Kidney (tissue), 14 donors: ENCODE results near the gene PDCD10. TPM values are rescaled to one million over a fixed set of nuclear protein-coding genes. Genes with fewer than 3 reads are reported as not detected.
A peak's percentile ranks its signal among the peaks of the same experiment; 100 is the strongest.

Experiments
- DNase-seq, 5 donors: peaks; one replicate each; pipeline ENCODE4 v3.0.0-alpha.2; 2013 to 2020
- FAIRE-seq: peaks from 2 replicates; lab custom pipeline; 2012; peaks lifted over from hg19 to GRCh38; lab: Jason Lieb, UNC
- H3K27ac ChIP-seq, 2 donors: one replicate each; pipeline ENCODE4 v1.7.0; 2013; ENCODE audit warnings: low read depth in 2 of 2, low read length in 2 of 2, inconsistent platforms in 1 of 2
- H3K27me3 ChIP-seq: one replicate; pipeline ENCODE4 v1.7.1; 2013; ENCODE audit warnings: low read length, inconsistent platforms; ENCODE audit not compliant: control insufficient read depth, insufficient read depth
- H3K36me3 ChIP-seq, 3 donors: one replicate each; pipeline versions ENCODE4 v1.7.0 to v1.7.1; 2013; ENCODE audit warnings: low read length in 3 of 3, control low read depth in 1 of 3, inconsistent platforms in 1 of 3; ENCODE audit not compliant: insufficient read depth in 3 of 3, control insufficient read depth in 2 of 3
- H3K4me1 ChIP-seq, 3 donors: one replicate each; pipeline versions ENCODE4 v1.7.0 to v1.7.1; 2013; ENCODE audit warnings: low read length in 3 of 3, inconsistent platforms in 1 of 3, low read depth in 1 of 3; ENCODE audit not compliant: control insufficient read depth in 2 of 3, insufficient read depth in 2 of 3
- H3K4me3 ChIP-seq, 3 donors: one replicate each; pipeline versions ENCODE4 v1.7.0 to v1.8.1; 2013; ENCODE audit warnings: low read length in 3 of 3, control low read depth in 1 of 3, inconsistent platforms in 1 of 3
- H3K9ac ChIP-seq, 3 donors: one replicate each; pipeline versions ENCODE4 v1.7.0 to v1.7.1; 2013; ENCODE audit warnings: low read length in 3 of 3, control low read depth in 1 of 3, inconsistent platforms in 1 of 3
- H3K9me3 ChIP-seq, 3 donors: one replicate each; pipeline versions ENCODE4 v1.7.0 to v1.7.1; 2013; ENCODE audit warnings: low read length in 3 of 3, control low read depth in 1 of 3, inconsistent platforms in 1 of 3; ENCODE audit not compliant: control insufficient read depth in 2 of 3, insufficient read depth in 1 of 3
- intact Hi-C: fragments of 100-400 bp; cut with DNase I; formaldehyde crosslinking; loops from one replicate; pipeline ENCODE4 v1.11.1; 2022
- polyA plus RNA-seq: library from polyadenylated mRNA; stranded (reverse); fragments of 350-450 nt; fragmentation: Illumina TruSeq; extraction: RNeasy Lipid Tissue Mini Kit (QIAGEN cat#74804); gene quantifications from one replicate; pipeline ENCODE4 v1.2.3, GENCODE V29; 2014; ENCODE audit warnings: low read depth, low replicate concordance; ENCODE audit not compliant: insufficient read depth
- total RNA-seq: library from RNA; stranded (reverse); fragmentation: NEBNext Ultra II Directional; extraction: Animal tissue kit (Norgen Biotek cat#: 25700); gene quantifications from one replicate; pipeline ENCODE4 v1.2.1, GENCODE V29; 2021
- TF ChIP-seq, protein P1 (sequence below): IDR thresholded peaks from 3 replicates; pipeline ENCODE4 v1.5.1; 2012; ENCODE audit warnings: mild to moderate bottlenecking, moderate library complexity, borderline replicate concordance; ENCODE audit not compliant: insufficient read depth; ENCODE audit errors: extremely low read depth
- donor health status: control.
- donor health status: control.
- donor health status: control.
- donor health status: control.
- donor health status: control.
- donor health status: DM: yes; HTN: yes; CAD: no.
- donor health status: Normal renal cell carcinoma (clear cell type).

The PDCD10 gene
- total and polyA plus RNA-seq, 2 donors from 2014 or later: 50.0 to 55.1 TPM

DNA sequence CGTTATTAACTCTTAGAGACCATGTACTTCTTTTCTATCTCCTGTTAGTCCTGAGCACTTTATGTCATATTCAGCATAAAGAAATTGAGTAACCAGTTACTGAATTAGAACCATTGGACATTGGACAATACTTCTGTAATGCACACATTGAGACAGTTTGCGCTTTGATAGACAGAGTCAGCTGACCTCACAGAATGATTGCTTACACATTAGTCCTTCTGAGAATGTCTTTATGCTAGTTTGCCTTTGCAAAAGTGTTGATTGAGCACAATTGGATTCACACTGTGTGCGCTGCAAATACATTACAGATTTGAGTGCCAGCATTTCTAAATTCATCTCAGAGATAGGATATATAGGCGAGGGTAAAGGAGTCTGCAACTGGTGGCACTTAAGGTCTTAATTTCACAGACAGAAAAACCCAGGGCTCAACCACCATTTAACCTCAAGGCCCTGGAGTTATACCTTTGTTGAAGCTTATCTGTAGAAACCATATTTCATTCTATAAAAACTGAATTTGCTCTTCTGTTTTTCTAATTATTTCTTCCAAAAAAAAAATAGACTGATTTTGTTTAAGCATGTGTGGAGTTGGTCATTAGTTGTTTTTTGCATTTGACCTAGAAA, 4.6 kb upstream of the PDCD10 start:
- Histone ChIP-seq H3K27me3 (no peaks in the 10 kb centered on the region), H3K36me3 (no peaks in the 10 kb centered on the region), H3K9ac (no peak overlapping the region), H3K4me3 (no peak overlapping the region), H3K9me3 (no peaks in the 10 kb centered on the region), H3K4me1 (peaks cover 0 to 2% (median 0%) of the 10 kb centered on the region in 3 donors), H3K27ac (no peak overlapping the region)
- DNase-seq (peak in 1 of 5 donors; percentile 7), FAIRE-seq (no peak)
- TF ChIP-seq, protein P1, sequence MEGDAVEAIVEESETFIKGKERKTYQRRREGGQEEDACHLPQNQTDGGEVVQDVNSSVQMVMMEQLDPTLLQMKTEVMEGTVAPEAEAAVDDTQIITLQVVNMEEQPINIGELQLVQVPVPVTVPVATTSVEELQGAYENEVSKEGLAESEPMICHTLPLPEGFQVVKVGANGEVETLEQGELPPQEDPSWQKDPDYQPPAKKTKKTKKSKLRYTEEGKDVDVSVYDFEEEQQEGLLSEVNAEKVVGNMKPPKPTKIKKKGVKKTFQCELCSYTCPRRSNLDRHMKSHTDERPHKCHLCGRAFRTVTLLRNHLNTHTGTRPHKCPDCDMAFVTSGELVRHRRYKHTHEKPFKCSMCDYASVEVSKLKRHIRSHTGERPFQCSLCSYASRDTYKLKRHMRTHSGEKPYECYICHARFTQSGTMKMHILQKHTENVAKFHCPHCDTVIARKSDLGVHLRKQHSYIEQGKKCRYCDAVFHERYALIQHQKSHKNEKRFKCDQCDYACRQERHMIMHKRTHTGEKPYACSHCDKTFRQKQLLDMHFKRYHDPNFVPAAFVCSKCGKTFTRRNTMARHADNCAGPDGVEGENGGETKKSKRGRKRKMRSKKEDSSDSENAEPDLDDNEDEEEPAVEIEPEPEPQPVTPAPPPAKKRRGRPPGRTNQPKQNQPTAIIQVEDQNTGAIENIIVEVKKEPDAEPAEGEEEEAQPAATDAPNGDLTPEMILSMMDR: no peak
- intact Hi-C loops: no loop called here

DNA sequence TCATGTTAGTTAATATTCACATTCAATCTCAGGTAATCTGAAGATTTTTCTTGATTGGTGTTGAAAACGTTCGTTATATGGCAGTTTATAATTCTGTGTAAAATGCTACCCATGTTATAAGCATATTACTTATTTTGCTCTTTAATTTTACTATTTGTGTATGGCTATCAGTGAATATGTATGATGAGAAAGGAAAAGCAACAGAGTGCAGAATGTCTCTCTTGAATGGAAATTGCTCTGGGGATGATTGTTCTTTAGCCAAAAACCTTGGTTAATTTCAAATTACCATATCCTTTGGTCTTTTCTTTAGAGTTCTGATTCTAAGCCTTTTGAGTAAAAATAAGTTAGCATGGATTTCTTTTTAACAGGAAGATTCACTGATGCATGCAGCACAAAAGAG, 3.3 kb upstream of the PDCD10 start:
- TF ChIP-seq, protein P1: no peak
- no peak overlapping the region for H3K4me3 ChIP-seq
- H3K9me3 ChIP-seq: no peaks in the 10 kb centered on the region

DNA sequence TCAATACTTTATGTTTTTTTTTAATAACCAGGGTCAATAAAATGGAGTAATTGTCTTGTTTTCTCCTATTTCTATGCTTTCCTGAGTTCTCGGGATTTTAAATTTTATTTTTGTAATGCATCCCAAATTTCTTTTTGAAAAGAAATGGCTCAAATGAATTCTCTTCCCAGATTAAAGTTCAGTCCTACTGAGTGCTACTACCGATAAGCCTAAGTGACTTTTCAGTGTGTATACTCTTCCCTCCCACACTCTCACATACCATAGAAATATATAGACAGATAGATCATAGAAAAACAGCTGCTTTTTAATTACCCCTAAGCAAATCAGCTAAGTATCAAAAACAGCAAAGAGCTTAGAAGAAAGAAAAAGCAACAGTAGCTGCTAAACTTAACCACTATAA, 2.3 kb upstream of the PDCD10 start:
- H3K9ac ChIP-seq: no peak overlapping the region
- no peak for FAIRE-seq
- TF ChIP-seq, protein P1: no peak
- no peaks in the 10 kb centered on the region for H3K36me3 ChIP-seq
- peak overlapping the region in 1 of 3 donors; percentile 92 for H3K4me3 ChIP-seq
- no peaks in the 10 kb centered on the region for H3K9me3 ChIP-seq
- intact Hi-C loops: no loop called here
- DNase-seq: no peak
- no peak overlapping the region for H3K27ac ChIP-seq
- H3K27me3 ChIP-seq: no peaks in the 10 kb centered on the region
- peaks cover 0 to 6% (median 0%) of the 10 kb centered on the region in 3 donors for H3K4me1 ChIP-seq

More for the DNA sequence above, 3.3 kb upstream of the PDCD10 start:
- DNase-seq (no peak), FAIRE-seq (no peak)
- H3K27ac ChIP-seq: no peak overlapping the region
- H3K4me1 ChIP-seq: peaks cover 0 to 6% (median 0%) of the 10 kb centered on the region in 3 donors
- no peak overlapping the region for H3K9ac ChIP-seq
- no peaks in the 10 kb centered on the region for H3K27me3 ChIP-seq
- intact Hi-C loops: no loop called here
- no peaks in the 10 kb centered on the region for H3K36me3 ChIP-seq
